COLO668 (cell line): Measurements from ENCODE around the gene HOXC5.

ENCODE experiments used
- DNase-seq: peaks from one replicate; lab custom pipeline; 2025; ENCODE audit not compliant: unreplicated experiment; lab: John Stamatoyannopoulos, UW

HOXC5 gene

DNA sequence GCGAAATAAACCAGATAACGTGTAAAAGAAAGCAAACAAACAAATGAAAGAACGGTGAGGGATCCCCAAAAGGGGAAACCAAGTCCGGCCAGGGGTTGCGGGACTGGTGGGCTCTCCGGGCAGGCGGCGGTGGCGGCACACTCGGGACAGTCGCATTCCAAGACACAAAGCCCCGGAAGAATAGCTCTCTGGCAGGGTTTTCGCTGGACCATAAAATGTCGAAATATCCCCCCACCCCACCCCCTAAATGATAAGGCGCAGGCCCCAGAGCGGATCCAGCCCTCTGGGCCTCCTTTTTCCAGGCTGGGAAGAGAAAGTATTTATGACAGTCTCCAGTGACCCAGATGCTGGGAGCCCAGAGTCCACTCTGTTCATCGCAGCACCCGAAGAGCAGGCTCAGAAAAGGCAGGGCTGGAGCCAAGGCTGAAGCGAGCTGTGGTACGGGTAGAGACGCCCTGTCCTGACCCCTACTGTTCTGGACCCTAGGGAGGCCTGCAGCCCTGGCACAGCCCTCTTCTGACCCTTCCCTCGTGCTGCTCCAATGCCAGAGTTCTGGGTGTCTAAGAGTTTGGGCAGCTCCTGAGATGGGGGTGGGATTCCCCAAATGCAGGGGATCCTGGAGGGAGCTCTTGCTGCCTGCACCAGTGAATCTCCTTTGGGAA lies 26.2 kb upstream of the HOXC5 start:
- DNase-seq, result no peak

DNA sequence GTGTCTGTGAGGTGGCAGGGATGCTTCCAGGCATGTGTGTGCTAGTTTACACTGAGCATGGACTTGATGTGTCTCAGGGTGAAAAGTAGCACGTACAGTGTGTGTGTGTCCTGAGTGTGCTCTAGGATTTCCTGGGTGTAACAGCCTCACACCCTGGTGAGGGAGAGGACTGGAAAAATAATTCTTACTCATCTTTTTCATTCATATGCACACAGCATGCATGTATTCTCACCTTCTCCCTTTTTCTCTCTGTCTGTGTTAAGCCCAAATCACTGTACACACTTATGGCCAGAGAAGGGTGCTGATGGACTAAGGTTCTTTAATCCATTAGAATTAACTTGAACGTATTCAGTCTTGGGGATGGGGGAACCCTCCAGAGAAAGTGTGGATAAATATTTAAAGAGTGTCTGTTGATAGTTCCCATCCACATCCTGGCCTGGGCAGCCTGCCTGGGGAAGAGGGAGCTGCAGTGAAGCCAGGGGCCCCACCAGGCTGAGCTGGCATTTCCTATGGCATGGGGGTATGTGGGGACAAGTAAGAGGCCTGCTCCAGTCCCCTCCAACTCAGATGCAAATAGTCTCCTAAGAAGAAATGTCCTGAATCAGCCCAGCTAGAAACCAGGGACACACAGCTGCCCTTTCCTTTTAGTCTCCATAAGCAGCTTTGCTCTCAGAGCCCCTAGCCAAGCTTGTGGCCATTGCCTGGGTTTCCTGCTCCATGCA lies 25.2 kb upstream of the HOXC5 start:
- DNase-seq, result no peak

DNA sequence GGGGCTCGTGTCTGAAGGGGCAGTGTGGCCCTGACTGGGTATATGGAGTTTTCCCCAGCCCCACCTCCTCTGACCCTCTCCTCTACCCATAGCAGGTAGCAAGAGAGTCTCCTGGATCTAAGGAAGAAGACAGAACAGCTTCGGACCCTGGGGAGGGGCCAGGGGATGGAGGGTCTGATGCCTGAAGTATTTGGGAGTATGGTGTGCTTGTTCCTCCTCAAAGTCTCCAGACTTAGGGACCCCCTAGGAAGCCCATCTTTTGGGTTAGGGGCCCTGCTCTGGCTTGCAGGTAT lies 24.6 kb upstream of the HOXC5 start:
- DNase-seq, result no peak

DNA sequence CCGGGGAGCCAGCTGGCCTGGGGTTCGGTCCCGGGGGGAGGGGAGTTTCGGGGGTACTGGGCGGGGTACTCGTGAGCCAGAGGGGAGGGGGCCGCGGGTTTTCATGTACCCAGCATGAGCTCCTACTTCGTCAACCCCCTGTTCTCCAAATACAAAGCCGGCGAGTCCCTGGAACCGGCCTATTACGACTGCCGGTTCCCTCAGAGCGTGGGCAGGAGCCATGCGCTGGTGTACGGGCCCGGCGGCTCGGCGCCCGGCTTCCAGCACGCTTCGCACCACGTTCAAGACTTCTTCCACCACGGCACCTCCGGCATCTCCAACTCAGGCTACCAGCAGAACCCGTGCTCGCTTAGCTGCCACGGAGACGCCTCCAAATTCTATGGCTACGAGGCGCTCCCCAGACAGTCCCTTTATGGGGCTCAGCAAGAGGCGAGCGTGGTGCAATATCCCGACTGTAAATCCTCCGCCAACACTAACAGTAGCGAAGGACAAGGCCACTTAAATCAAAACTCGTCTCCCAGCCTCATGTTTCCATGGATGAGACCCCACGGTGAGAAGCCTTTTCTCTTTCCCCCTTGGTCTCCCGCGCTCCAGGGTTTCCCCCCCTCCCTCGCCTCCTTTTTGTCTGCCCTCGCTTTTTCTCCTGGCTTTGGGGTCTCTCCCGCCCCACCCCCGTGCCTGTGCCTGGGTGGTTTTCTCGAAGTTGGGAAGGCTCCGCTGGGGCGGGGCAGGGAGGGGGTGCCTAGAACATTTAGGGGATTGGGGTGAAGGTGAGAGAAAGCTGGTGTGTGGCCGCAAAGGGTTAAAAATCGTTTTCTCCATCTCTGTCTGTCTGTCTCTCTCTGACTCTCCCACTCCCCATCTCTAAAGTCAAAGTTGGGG lies 23.4 kb upstream of the HOXC5 start:
- DNase-seq, result no peak

DNA sequence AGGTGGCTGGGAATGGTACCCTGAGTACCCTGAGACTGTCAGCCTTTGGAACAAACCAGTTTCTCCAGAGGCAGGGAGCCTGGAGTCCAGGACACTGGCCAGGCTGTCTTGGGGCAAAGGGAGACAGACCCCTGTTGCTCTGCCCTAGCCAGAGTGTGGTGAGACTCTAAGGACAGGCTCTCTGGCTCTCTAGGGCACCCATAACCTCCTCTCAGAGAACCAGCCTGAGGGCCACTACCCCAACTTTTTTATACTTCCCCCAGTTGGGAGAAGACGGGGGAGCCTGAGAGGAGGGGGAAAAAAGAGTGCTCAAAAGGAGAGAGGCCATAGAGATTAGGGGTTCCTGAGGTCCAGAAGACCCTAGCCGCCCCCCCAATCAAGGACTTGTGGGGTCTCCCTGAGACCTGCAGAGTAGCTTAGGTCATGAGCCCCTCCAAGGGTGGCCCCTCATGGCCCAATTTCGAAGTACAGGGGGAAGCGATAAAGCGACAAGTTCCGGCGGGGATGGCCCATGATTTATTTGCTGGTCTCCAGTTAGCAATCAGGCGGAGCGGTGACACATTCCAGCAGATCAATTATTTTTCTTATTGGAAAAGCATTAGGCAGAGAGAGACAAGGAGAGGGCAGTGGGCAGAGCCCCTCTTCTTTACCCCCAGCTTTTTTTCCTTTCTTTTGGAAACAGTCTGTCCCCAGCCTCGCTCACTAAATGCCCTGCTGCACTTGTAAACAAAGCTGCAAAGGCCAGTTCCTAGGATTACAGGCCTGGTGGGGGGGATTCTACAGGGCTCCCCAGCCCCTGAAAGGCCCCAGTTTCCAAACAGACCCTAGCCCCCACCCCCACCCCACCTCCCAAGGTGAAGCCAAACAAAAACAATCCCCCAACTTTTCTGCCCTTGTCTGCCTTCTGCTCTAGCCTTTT lies 22.5 kb upstream of the HOXC5 start:
- no peak for DNase-seq

DNA sequence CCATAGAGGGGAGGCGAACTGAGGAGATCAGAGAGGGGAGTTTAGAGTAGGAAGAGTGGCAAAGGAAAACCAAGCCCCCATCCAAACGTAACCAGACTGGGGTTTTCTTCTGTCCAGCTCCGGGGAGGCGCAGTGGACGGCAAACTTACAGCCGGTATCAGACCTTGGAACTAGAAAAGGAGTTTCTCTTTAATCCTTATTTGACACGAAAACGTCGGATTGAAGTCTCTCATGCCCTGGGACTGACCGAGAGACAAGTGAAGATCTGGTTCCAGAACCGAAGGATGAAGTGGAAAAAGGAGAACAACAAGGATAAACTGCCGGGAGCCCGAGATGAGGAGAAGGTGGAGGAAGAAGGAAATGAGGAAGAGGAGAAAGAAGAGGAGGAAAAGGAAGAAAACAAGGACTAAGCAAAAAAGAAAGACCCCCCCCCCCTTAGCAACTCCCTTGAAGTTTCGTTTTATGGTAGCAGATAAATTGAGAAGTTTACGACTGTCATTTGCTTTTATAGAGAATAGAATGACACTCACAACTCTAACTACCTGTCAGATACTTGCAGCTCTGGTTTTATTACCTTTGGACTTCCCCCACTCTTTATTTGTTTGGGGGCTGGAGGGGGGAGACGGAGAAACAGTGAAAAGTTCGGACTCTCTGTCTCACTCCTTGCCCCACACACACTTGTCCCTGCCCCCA lies 21.7 kb upstream of the HOXC5 start:
- DNase-seq, result no peak

DNA sequence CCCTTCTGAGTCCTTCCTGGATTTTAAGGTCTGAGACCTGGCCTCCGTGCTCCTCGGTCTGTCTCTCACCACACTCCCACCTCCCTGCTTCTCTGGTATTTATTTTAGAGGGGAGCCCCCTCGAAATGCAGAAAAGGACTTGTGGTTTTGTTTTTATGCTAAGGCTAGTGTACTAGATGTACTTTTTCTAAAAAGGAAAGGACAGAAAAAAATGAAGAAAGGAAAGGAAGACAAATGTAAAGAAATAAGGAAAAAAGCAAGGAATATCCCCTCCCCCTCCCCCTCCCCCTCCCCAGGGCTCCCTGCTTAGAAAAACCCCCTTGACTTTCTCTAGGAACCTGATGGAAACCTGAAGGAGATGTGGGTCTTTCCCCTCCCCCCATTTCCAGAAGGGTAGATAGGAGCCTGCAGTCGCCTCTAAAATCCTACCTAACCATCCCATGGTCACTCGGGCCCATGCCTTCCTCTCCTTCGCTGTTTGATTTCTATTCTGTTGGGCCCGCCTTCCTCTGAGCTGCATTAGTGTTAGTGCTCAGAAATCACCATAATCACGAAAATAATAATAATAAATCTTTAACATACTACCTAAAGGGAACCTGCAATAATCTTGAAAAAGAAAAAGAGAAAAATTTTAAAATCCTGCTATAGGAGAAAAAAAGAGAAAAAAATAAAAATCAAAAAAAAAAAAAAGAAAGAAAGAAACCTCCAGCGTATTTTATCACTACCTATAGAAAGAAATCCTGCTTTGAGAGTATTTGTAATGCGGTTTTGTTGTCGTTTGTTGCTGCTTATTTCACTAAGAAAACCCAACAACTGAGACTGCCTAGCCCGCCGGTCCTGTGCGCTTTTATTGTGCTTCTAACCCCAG lies 21.0 kb upstream of the HOXC5 start:
- DNase-seq, result no peak

DNA sequence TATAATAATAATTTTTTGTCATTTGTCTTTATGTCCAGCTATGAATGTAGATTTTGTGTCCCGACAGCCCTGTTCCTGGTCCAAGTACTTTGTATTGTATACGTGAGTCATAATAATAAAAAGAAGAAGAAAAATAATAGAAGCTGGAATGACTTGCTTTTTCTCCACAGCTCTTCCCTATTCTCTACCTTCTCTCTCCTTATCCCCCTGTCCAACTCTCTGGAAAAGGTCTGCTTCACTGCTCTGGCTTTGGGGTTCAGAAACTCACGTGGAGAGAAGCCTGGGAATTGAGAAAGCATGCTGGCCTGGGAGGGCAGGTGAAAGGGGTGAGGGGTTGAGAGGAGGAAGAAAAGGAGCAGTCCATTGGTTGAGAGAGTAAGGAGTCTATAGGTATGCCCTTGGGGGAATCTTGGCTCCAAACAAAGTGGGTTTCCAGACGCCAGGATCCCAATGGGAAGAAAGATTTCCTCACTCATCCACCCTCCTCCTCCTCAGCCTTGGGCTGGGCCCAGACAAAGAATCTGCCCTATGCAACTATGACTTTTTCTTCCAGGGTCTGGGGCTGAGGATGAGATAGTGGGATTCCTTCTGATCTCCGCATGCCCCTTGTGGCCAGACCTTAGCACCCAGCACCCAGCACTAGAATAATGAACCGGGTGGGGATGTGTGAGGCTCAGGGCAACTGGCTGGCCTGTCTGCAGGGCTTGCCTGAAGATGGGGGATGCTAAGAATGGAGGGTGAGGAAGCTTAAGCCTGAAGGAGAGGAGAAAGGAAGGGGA lies 20.0 kb upstream of the HOXC5 start:
- DNase-seq, result no peak

DNA sequence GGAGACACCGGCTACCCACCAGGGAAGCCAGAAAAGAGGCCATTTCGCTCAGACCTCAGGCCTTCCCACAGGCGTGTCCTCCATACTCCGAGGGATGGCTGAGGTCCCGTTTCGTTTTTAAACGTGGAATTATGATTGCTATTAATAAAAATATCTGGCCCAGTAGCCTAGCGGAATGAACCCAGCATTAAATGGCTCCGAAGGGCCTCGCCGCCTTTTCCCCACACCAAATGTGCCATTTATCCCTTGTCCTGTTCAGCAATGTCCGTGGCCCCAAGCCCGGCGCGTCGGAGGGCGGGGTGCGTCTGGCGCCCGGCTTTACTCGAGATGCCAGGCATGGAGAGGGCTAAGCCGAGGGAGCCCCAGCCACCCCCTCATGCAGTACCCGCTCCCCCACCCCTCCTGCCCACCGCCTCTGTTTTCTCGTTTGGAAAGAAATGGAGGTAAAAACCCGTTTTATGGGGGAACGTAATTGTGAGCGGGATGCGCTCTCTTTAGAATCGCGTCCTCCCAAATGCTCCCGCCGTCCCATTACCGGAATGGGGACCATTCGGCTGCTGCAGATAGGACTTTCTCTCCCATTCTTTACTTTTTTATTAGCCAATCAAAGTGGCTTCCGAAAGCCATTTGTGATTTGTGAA lies 18.4 kb upstream of the HOXC5 start:
- DNase-seq, result no peak

DNA sequence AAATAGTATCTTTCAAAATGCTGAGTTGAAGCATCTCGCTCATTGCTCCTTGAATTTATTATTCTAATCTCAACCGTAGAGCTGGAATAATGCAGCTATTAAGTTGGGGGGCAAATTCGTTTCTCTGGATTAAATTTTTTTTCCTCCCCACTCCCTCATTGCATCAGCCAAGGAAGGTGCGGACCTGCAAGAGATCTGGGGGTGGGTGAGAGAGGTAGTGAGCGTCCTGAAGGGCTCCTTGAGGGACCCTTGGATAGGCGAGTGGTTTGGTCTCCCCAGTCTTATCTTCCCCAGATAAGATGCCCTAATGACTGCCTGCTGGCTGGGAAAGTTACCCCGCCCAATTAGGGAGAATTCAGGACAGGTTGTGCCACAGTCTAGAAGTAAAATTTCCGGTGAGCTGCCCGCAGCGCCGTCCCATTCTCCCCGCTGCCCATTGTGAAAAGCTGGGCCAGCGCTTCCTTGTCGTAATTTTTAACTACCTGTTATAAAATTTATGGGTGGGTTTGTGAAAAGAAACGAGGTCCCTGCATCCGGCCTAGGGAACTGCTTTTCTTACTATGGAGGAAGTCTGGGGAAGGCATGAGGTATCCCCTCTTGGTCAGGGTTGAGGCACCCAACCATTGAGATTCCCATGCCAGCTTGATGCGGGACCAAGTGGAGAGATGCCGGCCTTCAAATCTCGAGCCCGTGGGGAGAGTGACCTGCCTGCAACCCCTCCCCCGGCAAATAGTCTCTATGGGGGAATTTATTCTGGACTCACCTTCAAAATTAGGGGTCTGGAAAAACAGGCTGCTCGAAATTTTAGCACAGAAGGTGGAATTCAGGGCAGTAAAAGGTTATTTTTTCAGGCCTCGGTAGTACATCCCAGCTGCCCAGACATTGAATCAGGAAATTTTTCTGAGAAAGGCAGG lies 17.6 kb upstream of the HOXC5 start:
- no peak for DNase-seq

DNA sequence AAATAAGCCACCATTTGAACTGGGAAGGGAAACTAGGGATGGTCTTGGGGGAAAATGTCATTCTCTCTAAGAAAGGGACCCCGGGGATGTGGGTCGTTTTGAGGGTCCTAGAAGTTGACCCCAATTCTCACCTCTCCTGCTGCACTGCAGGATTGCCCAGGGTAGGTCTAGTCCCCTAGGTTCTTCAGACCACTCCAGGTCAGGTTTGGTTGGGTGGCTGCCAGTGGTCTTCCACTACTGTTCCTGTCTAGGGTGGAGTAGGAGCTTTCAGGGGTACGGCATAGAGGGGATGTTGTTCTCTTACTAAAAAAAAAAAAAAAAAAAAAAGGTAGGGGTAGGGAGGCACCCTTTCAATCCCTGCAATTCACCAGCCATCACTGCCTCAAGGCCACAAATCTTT lies 16.8 kb upstream of the HOXC5 start:
- DNase-seq, result no peak

DNA sequence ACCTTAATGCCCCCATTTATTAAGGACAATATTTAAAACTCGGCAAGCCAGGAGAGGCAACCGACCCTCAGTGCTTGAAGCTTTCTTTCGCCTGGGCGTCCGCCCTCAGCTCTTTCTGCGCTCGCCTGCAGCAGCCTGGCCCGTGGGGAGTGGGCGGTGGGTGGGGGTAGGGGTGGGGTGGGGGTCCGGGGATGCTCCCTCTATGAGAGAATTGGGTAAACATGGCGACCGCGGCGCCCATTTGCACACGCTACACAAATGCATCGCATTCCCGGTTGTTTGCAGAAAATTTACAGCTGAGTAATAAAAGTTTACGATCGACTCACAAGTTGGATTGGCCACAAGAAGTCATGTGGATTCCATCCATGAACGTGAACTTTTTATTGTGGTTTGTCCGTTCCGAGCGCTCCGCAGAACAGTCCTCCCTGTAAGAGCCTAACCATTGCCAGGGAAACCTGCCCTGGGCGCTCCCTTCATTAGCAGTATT lies 16.3 kb upstream of the HOXC5 start:
- no peak for DNase-seq

DNA sequence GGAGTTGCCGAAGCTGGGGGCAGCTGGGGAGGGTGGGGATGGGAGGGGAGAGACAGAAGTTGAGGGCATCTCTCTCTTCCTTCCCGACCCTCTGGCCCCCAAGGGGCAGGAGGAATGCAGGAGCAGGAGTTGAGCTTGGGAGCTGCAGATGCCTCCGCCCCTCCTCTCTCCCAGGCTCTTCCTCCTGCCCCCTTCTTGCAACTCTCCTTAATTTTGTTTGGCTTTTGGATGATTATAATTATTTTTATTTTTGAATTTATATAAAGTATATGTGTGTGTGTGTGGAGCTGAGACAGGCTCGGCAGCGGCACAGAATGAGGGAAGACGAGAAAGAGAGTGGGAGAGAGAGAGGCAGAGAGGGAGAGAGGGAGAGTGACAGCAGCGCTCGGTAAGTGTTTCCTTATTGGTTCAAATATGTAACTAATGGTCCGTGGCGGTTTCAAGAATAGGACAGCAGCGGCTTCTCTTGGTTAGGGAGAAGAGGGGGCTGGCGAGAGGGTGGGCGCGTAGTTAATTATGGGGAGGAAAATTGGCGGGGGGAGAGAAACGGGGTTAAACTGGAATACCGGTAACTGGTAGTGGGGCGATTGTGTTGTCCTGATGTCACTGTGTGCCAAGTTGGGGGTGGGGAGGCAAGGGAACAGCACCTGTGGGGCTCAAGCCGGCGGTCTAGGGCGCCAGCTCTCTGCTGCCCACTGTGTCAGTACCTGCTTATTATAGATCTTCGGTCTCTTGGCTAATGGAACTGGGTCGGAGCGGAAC lies 15.6 kb upstream of the HOXC5 start:
- peak; percentile 15 for DNase-seq

DNA sequence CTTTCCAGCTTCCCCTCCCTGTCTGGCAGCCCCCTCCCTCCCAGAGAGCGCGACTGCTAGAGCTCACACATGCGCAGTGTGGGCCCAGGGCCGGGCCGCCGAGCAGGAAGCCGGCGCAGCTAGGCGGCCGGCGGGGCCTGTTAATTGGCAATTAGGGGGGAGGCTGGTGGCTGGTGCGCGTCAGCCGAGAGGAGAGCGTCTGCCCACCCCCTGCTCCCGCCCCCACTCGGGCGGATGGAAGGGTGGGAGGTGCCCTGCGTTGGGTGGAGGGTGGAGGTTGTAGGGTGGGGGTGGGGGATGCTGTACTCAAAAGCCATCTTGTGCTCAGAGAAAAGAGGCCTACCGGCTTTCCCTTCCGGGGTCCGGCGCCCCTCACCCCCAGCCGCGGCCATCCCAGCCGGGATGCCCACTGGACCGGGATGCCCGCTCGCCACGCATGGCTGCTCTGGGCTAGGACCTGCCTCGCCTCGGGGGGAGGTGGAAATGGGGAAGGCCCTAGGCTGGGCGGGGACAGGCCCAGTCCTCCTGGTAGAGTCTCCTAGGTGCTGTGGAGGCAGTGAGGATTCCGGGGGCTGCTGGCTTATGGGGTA lies 14.9 kb upstream of the HOXC5 start:
- DNase-seq, result peak; percentile 39

DNA sequence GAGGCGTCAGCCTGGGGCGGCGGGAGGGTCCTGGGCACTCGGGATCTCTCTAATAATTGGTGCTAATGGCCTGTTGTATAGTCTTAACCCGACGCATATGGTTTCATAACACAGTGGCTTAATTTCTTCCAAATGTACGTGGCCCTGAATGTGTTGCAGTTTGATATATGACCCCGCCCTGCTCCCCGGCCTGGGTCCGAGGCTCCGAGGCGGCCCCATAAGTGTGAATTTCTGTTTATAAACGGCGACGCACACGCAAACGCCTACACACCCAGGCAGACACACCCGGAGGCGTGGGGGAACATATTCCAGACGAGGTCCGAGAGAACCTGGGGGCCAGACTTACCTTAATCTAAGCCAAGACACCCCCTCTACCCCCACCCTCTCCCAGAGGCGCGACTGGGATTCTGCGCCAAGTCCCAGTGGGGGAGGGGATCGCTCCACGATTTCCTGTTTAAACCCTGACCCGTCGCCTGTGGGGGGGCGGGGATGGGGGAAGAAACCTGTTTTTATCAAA lies 14.3 kb upstream of the HOXC5 start:
- no peak for DNase-seq
